HepG2 (cell line): ENCODE results near the gene HSD11B2. TPM values are rescaled to one million over a fixed set of nuclear protein-coding genes. Genes with fewer than 3 reads are reported as not detected.

ENCODE experiments used
- ATF1 ChIP-seq: IDR thresholded peaks from 2 replicates; pipeline ENCODE4 v1.6.1; 2016; ENCODE audit warnings: mild to moderate bottlenecking, control low read depth
- FOXJ3 ChIP-seq: sonication (generic); formaldehyde crosslinking; IDR thresholded peaks from 2 replicates; pipeline ENCODE4 v1.4.0; 2020; ENCODE audit warnings: missing genetic modification reagents, mild to moderate bottlenecking, borderline replicate concordance
- JUN ChIP-seq: sonication (generic); formaldehyde crosslinking; IDR thresholded peaks from 2 replicates; pipeline ENCODE4 v1.4.0; 2020; ENCODE audit warnings: mild to moderate bottlenecking, missing genetic modification reagents
- KMT2A ChIP-seq: sonication (generic); formaldehyde crosslinking; IDR thresholded peaks from 2 replicates; pipeline ENCODE4 v1.4.0; 2020; ENCODE audit warnings: missing genetic modification reagents
- MIER2 ChIP-seq: IDR thresholded peaks from 2 replicates; pipeline ENCODE4 v1.6.1; 2016; ENCODE audit warnings: missing biosample characterization, missing genetic modification reagents
- MTA3 ChIP-seq: sonication (generic); formaldehyde crosslinking; IDR thresholded peaks from 2 replicates; pipeline ENCODE4 v1.4.0; 2020; ENCODE audit warnings: missing genetic modification reagents
- NONO ChIP-seq, 2 experiments: fragments of 450-650 bp in 1 of 2; sonication (generic) in 1 of 2; formaldehyde crosslinking in 1 of 2; IDR thresholded peaks in 1 of 2; conservative IDR thresholded peaks in 1 of 2; 2 replicates each; pipeline versions ENCODE4 v1.6.1 to v1.8.0; 2017 to 2022; ENCODE audit warnings: mild to moderate bottlenecking in 1 of 2, missing genetic modification reagents in 1 of 2, moderate library complexity in 1 of 2
- PPARG ChIP-seq: conservative IDR thresholded peaks from 2 replicates; pipeline ENCODE4 v1.6.1; 2016; ENCODE audit warnings: missing biosample characterization, missing genetic modification reagents
- SOX13 ChIP-seq, 3 experiments: fragments of 450-650 bp in 1 of 3; sonication (generic) in 1 of 3; formaldehyde crosslinking in 1 of 3; IDR thresholded peaks in 2 of 3; conservative IDR thresholded peaks in 1 of 3; 2 replicates each; pipeline versions ENCODE4 v1.5.0 to v1.6.1; 2016 to 2020; ENCODE audit warnings: antibody characterized with exemption in 1 of 3, mild to moderate bottlenecking in 1 of 3, missing compliant biosample characterization in 1 of 3, missing genetic modification reagents in 1 of 3, moderate library complexity in 1 of 3
- TERF1 ChIP-seq: sonication (generic); formaldehyde crosslinking; IDR thresholded peaks from 2 replicates; pipeline ENCODE4 v1.8.0; 2022; ENCODE audit warnings: mild to moderate bottlenecking, missing genetic modification reagents, moderate library complexity
- ZKSCAN1 ChIP-seq: fragments of 150-350 bp; IDR thresholded peaks from 2 replicates; pipeline ENCODE4 v1.6.1; 2014; ENCODE audit warnings: low read length
- ZNF121 ChIP-seq: sonication (generic); formaldehyde crosslinking; IDR thresholded peaks from 2 replicates; pipeline ENCODE4 v1.5.0; 2020; ENCODE audit warnings: mild to moderate bottlenecking, missing genetic modification reagents
- ZNF260 ChIP-seq: sonication (generic); formaldehyde crosslinking; IDR thresholded peaks from 2 replicates; pipeline ENCODE4 v1.4.0; 2020; ENCODE audit warnings: missing genetic modification reagents, low read depth, mild to moderate bottlenecking, borderline replicate concordance
- ZNF777 ChIP-seq: sonication (generic); formaldehyde crosslinking; IDR thresholded peaks from 2 replicates; pipeline ENCODE4 v1.4.0; 2020; ENCODE audit warnings: missing genetic modification reagents
- polyA plus RNA-seq, 8 experiments: library from polyadenylated mRNA; depleted of rRNA in 3 of 8; stranded (reverse) in 7 of 8; unstranded in 1 of 8; fragments of >200 nt; fragmentation: Illumina TruSeq in 4 of 8; extraction: Trizol in 4 of 8; gene quantifications; 2 replicates each; pipeline versions ENCODE4 v1.2.1 to v1.2.3, GENCODE V29; 2011 to 2016; ENCODE audit warnings: low read depth in 4 of 8, missing spikeins in 1 of 8, mixed read lengths in 1 of 8; ENCODE audit not compliant: insufficient read depth in 1 of 8
- total RNA-seq, 5 experiments: library from RNA; depleted of rRNA; stranded (reverse); fragments of >200 nt; fragmentation: Illumina TruSeq; extraction: Trizol; gene quantifications; 2 replicates each; pipeline ENCODE4 v1.2.3, GENCODE V29; 2016; ENCODE audit warnings: low read depth in 1 of 5
- TF ChIP-seq, protein P1 (sequence below): sonication (generic); formaldehyde crosslinking; IDR thresholded peaks from 2 replicates; pipeline ENCODE4 v1.5.0; 2020; ENCODE audit warnings: mild to moderate bottlenecking, missing genetic modification reagents
- TF ChIP-seq, protein P2 (sequence below): sonication (generic); formaldehyde crosslinking; IDR thresholded peaks from 2 replicates; pipeline ENCODE4 v1.8.1; 2023; ENCODE audit warnings: mild to moderate bottlenecking, moderate library complexity, missing genetic modification reagents
- TF ChIP-seq, protein P3 (sequence below): sonication (generic); formaldehyde crosslinking; IDR thresholded peaks from 2 replicates; pipeline ENCODE4 v1.5.1; 2020; ENCODE audit warnings: mild to moderate bottlenecking, missing genetic modification reagents, borderline replicate concordance
- TF ChIP-seq, protein P4 (sequence below): sonication (generic); formaldehyde crosslinking; IDR thresholded peaks from 2 replicates; pipeline ENCODE4 v1.8.1; 2023; ENCODE audit warnings: mild to moderate bottlenecking, inconsistent platforms, moderate library complexity, missing genetic modification reagents, borderline replicate concordance

The HSD11B2 gene
- total and polyA plus RNA-seq, 2 of the 13 experiments (the other 11 are each of a cell fraction or from before 2014, with no cell fraction given) = 8.9 to 13.6 TPM

GRCh38 chr16:67430504-67430976 is 381 bp upstream of the HSD11B2 start (continued):
- no peak for TF ChIP-seq FOXJ3 (CRISPR knock-in tag)
- TF ChIP-seq, protein P1, sequence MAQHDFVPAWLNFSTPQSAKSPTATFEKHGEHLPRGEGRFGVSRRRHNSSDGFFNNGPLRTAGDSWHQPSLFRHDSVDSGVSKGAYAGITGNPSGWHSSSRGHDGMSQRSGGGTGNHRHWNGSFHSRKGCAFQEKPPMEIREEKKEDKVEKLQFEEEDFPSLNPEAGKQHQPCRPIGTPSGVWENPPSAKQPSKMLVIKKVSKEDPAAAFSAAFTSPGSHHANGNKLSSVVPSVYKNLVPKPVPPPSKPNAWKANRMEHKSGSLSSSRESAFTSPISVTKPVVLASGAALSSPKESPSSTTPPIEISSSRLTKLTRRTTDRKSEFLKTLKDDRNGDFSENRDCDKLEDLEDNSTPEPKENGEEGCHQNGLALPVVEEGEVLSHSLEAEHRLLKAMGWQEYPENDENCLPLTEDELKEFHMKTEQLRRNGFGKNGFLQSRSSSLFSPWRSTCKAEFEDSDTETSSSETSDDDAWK (CRISPR knock-in tag) = no peak
- TF ChIP-seq SOX13 (IDR thresholded peaks at IDR 0.05) = no peak; the same call in 1 of the 2 replicates
- TF ChIP-seq SOX13 (CRISPR knock-in tag; conservative IDR thresholded peaks at IDR 0.05 in 1 of 2, IDR thresholded peaks at IDR 0.05 in 1 of 2) = no peak
- TF ChIP-seq ZNF121 = peak; percentile 51
- TF ChIP-seq MTA3 (CRISPR knock-in tag) = no peak
- no peak for TF ChIP-seq ATF1 (CRISPR knock-in tag)
- TF ChIP-seq MIER2 (CRISPR knock-in tag) = no peak
- TF ChIP-seq, protein P2, sequence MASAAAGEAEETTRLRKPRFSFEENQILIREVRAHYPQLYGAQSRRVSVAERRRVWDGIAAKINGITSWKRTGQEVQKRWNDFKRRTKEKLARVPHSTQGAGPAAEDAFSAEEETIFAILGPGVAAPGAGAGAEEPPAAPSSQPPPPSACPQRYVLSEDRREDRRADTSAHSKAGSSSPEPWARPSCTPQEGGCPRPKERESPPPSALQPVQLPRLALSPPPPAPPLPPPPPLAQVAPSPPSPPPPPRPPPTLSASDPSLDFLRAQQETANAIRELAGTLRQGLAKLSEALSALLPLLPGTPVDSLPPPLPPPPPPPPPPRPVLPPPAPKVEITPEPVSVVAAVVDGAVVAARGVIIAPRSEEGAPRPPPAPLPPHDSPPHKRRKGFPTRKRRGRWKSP (CRISPR knock-in tag) = peak; percentile 89
- TF ChIP-seq, protein P3, sequence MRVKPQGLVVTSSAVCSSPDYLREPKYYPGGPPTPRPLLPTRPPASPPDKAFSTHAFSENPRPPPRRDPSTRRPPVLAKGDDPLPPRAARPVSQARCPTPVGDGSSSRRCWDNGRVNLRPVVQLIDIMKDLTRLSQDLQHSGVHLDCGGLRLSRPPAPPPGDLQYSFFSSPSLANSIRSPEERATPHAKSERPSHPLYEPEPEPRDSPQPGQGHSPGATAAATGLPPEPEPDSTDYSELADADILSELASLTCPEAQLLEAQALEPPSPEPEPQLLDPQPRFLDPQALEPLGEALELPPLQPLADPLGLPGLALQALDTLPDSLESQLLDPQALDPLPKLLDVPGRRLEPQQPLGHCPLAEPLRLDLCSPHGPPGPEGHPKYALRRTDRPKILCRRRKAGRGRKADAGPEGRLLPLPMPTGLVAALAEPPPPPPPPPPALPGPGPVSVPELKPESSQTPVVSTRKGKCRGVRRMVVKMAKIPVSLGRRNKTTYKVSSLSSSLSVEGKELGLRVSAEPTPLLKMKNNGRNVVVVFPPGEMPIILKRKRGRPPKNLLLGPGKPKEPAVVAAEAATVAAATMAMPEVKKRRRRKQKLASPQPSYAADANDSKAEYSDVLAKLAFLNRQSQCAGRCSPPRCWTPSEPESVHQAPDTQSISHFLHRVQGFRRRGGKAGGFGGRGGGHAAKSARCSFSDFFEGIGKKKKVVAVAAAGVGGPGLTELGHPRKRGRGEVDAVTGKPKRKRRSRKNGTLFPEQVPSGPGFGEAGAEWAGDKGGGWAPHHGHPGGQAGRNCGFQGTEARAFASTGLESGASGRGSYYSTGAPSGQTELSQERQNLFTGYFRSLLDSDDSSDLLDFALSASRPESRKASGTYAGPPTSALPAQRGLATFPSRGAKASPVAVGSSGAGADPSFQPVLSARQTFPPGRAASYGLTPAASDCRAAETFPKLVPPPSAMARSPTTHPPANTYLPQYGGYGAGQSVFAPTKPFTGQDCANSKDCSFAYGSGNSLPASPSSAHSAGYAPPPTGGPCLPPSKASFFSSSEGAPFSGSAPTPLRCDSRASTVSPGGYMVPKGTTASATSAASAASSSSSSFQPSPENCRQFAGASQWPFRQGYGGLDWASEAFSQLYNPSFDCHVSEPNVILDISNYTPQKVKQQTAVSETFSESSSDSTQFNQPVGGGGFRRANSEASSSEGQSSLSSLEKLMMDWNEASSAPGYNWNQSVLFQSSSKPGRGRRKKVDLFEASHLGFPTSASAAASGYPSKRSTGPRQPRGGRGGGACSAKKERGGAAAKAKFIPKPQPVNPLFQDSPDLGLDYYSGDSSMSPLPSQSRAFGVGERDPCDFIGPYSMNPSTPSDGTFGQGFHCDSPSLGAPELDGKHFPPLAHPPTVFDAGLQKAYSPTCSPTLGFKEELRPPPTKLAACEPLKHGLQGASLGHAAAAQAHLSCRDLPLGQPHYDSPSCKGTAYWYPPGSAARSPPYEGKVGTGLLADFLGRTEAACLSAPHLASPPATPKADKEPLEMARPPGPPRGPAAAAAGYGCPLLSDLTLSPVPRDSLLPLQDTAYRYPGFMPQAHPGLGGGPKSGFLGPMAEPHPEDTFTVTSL (CRISPR knock-in tag) = peak; percentile 64; the same call in 1 of the 2 replicates
- TF ChIP-seq, protein P4, sequence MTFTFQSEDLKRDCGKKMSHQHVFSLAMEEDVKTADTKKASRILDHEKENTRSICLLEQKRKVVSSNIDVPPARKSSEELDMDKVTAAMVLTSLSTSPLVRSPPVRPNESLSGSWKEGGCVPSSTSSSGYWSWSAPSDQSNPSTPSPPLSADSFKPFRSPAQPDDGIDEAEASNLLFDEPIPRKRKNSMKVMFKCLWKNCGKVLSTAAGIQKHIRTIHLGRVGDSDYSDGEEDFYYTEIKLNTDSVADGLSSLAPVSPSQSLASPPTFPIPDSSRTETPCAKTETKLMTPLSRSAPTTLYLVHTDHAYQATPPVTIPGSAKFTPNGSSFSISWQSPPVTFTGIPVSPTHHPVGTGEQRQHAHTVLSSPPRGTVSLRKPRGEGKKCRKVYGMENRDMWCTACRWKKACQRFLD = peak; percentile 87; the same call in 1 of the 2 replicates
- TF ChIP-seq TERF1 = peak; percentile 50; the same call in 1 of the 2 replicates
- TF ChIP-seq ZKSCAN1 = no peak
- no peak for TF ChIP-seq ZNF260 (CRISPR knock-in tag)
- peak; percentile 90 for TF ChIP-seq ZNF777
- no peak for TF ChIP-seq NONO (IDR thresholded peaks at IDR 0.05)
- peak; percentile 55; the same call in 1 of the 2 replicates for TF ChIP-seq NONO (CRISPR knock-in tag; conservative IDR thresholded peaks at IDR 0.05)
- peak; percentile 59; the same call in 1 of the 2 replicates for TF ChIP-seq JUN (CRISPR knock-in tag)
- TF ChIP-seq KMT2A (CRISPR knock-in tag) = peak; percentile 43; the same call in 1 of the 2 replicates
- no peak for TF ChIP-seq PPARG (CRISPR knock-in tag)
